GM06990 (cell line): Measurements from ENCODE around the gene IL16.

ENCODE experiments used
- DNase-seq: peaks from one replicate; pipeline ENCODE4 v3.0.0-alpha.2; 2011; ENCODE audit not compliant: insufficient read length; ENCODE audit errors: extremely low read depth
- H3K27me3 ChIP-seq: replicated peaks from 2 replicates; pipeline ENCODE4 v1.6.0; 2011; ENCODE audit warnings: low read length; ENCODE audit not compliant: control insufficient read depth, insufficient read depth
- H3K36me3 ChIP-seq: 2 replicates; pipeline ENCODE4 v1.5.1; 2011; ENCODE audit warnings: low read length; ENCODE audit not compliant: control insufficient read depth, insufficient read depth
- H3K4me3 ChIP-seq: replicated peaks from 2 replicates; pipeline ENCODE4 v1.5.1; 2011; ENCODE audit warnings: low read depth, mild to moderate bottlenecking, control low read depth, low read length
- TF ChIP-seq, protein P1 (sequence below): IDR thresholded peaks from 2 replicates; pipeline ENCODE4 v1.5.1; 2011; ENCODE audit warnings: low read length, control low read depth, mild to moderate bottlenecking, inconsistent platforms; ENCODE audit not compliant: insufficient read depth, poor library complexity, severe bottlenecking

The IL16 gene

DNA sequence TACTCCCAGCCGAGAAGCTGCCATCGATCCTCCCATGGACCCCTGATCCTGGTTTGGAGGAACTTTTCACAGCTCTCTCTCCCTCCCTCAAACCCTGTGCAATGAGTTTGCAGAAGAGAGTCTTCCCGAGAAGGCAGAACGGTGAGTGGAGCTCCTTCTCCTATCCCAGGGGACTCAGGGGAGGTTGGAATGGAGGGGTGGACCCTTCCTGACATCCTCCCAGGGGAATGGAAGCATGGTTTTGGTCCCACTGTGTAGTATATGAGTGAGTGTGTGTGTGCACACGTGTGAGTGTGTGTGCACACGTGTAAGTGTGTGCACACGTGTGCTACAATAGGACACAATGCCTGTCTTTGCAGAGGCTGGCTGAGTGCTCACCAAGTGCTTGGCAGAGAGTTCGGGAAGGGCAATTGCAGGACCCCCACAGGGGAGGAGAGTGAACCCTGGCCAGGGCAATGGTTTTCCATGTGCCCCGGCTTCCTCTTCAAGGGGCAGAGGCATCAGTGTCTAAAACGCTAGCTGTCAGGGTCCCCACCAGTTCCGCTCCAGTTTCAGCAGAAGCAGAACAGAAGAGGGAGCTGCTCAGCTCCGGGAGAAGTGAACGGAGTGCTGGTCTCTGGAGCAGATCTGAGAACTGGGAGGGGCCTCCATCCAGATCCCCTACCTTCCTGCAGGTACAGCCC lies 13.8 kb upstream of the IL16 start:
- Histone ChIP-seq H3K27me3 (peaks cover 1% of the 10 kb centered on the region; the same call in 1 of the 2 replicates), H3K36me3 (no peaks in the 10 kb centered on the region), H3K4me3 (no peak overlapping the region)
- DNase-seq, result no peak
- TF ChIP-seq, protein P1, sequence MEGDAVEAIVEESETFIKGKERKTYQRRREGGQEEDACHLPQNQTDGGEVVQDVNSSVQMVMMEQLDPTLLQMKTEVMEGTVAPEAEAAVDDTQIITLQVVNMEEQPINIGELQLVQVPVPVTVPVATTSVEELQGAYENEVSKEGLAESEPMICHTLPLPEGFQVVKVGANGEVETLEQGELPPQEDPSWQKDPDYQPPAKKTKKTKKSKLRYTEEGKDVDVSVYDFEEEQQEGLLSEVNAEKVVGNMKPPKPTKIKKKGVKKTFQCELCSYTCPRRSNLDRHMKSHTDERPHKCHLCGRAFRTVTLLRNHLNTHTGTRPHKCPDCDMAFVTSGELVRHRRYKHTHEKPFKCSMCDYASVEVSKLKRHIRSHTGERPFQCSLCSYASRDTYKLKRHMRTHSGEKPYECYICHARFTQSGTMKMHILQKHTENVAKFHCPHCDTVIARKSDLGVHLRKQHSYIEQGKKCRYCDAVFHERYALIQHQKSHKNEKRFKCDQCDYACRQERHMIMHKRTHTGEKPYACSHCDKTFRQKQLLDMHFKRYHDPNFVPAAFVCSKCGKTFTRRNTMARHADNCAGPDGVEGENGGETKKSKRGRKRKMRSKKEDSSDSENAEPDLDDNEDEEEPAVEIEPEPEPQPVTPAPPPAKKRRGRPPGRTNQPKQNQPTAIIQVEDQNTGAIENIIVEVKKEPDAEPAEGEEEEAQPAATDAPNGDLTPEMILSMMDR, result no peak

DNA sequence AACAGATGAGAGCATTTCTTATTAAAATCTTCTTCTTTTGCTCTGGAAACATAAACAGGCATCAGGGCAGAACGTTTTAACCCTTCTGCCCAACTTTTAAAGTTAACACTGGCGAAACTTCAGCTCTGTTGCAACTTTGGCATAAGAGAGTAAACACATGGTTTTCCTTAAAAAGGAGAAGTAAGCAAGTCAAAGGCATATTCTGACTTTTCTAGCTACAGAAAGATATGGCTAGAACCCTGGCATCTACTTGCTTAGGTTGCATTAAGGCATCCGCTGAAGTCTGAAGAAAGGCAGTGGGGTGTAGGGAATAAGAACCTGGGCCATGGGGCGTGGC lies 13.3 kb upstream of the IL16 start:
- Histone ChIP-seq H3K36me3 (no peaks in the 10 kb centered on the region), H3K27me3 (peaks cover 1% of the 10 kb centered on the region; the same call in 1 of the 2 replicates), H3K4me3 (no peak overlapping the region)
- TF ChIP-seq, protein P1, result no peak
- no peak for DNase-seq

DNA sequence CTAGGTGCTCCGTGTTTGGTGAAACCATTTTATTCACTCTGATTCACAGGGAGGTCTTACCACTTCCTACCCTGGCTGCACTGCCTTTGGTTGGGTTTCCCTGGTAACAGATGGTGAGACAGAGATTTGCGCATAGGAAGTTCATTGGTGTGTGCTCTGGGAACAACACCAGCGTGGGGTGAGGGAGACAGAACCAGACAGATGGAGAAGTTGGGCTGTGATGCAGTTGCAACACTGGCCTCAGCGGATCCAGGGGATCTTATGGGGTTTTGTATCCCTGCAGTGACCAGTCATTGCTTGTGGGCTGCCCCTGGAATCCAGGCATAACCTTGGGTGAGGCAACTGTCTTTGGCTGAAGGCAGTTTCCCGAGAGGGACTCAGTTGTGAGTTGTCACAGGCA lies 12.5 kb upstream of the IL16 start:
- Histone ChIP-seq H3K27me3 (peaks cover 1% of the 10 kb centered on the region; the same call in 1 of the 2 replicates), H3K36me3 (no peaks in the 10 kb centered on the region), H3K4me3 (no peak overlapping the region)
- TF ChIP-seq, protein P1, result no peak
- no peak for DNase-seq

DNA sequence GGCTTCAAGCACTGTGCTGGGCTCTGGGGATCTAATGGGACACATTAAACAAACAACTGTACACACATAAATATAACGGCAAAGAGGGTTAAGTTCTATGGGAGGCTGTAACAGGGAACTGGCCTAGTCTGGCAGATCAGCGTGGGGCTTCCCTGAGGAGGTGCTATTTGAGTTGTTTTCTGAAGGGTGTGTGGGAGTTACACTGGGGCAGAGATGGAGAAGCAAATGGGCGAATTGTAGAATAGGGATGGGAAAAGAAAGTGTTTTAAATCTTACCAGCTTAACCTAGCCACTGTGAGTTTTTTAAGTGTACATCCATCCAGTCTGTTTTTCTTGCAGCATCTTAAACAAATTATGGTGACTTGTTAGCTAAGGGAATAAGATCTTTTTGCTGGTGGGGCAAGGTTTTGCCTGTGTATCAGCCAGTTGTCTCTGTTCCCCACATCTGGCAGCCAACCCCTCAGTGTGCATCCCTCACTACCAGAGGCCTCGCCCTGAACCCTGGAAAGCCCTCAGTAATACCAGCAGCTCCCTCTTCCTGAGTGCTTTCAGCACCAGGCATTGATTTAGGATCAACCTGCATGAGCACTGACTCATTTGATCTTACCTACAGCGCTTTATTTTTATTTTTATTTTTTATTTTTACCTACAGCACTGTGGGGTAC lies 10.9 kb upstream of the IL16 start:
- DNase-seq, result no peak
- TF ChIP-seq, protein P1, result no peak
- no peaks in the 10 kb centered on the region for H3K36me3 ChIP-seq
- H3K4me3 ChIP-seq, result no peak overlapping the region
- peaks cover 1% of the 10 kb centered on the region; the same call in 1 of the 2 replicates for H3K27me3 ChIP-seq

DNA sequence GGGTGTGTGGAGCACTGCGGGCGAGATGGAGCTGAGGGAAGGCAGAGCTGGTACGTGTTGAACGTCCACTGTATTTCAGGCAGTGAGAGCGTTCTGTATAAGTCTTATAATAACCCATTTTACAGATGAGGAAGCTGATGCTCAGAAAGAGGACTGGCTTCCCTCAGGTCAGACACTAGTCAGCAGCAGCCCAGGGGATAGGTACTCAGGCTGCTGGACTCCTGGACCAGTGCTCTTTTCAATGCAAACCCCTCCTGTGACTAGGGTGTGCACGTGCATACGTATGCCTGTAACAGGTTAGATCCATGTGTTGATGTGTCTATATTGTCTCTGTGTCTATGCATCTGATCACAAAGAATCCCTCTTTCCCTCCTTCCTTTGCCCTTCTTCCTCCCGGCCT lies 8.3 kb upstream of the IL16 start:
- TF ChIP-seq, protein P1, result no peak
- peaks cover 1% of the 10 kb centered on the region; the same call in 1 of the 2 replicates for H3K27me3 ChIP-seq
- no peak for DNase-seq
- H3K4me3 ChIP-seq, result no peak overlapping the region
- no peaks in the 10 kb centered on the region for H3K36me3 ChIP-seq
